Memory B cell (primary cell): ENCODE measurements around the gene ASPN.

Source experiments
- ATAC-seq: fragments of 150-1000 bp; cut with Tn5 transposase; 2 replicates; pipeline ENCODE4 v1.10.0; 2021; ENCODE audit warnings: low read depth, mild to moderate bottlenecking, moderate library complexity
- DNase-seq, 2 donors: peaks; one replicate each; pipeline ENCODE4 v3.0.0; 2022; ENCODE audit warnings: low spot score in 2 of 2
- H3K27ac Mint-ChIP-seq: one replicate; pipeline ENCODE4 v1.8.0; 2022; ENCODE audit warnings: mild to moderate bottlenecking, moderate library complexity, mixed read lengths
- H3K27me3 Mint-ChIP-seq: one replicate; pipeline ENCODE4 v1.8.0; 2022; ENCODE audit warnings: mixed read lengths
- H3K36me3 Mint-ChIP-seq: one replicate; pipeline ENCODE4 v1.8.0; 2022; ENCODE audit warnings: mild to moderate bottlenecking, mixed read lengths
- H3K4me1 Mint-ChIP-seq: one replicate; pipeline ENCODE4 v1.8.0; 2022; ENCODE audit warnings: mixed read lengths
- H3K4me3 Mint-ChIP-seq: one replicate; pipeline ENCODE4 v1.8.0; 2022; ENCODE audit warnings: mild to moderate bottlenecking, moderate library complexity, mixed read lengths
- H3K9me3 Mint-ChIP-seq: one replicate; pipeline ENCODE4 v1.8.0; 2022; ENCODE audit warnings: mixed read lengths

The ASPN gene

GRCh38 chr9:92494856-92495255 is 12.6 kb upstream of the ASPN start:
- Mint-ChIP-seq H3K4me1 (no peaks in the 10 kb centered on the region), H3K36me3 (no peaks in the 10 kb centered on the region), H3K4me3 (no peak overlapping the region), H3K9me3 (no peaks in the 10 kb centered on the region), H3K27me3 (no peaks in the 10 kb centered on the region), H3K27ac (no peak overlapping the region)
- no peak for ATAC-seq
- no peak for DNase-seq

- H3K27me3 Mint-ChIP-seq: no peaks in the 10 kb centered on the region
Measured at GRCh38 chr9:92493749-92494387, 11.6 kb upstream of the ASPN start.

GRCh38 chr9:92492781-92493401 is 10.6 kb upstream of the ASPN start:
- Mint-ChIP-seq H3K27me3 (no peaks in the 10 kb centered on the region), H3K27ac (no peak overlapping the region), H3K4me1 (no peaks in the 10 kb centered on the region), H3K36me3 (no peaks in the 10 kb centered on the region), H3K9me3 (no peaks in the 10 kb centered on the region), H3K4me3 (no peak overlapping the region)
- ATAC-seq (no peak), DNase-seq (no peak)

More at GRCh38 chr9:92493749-92494387, 11.6 kb upstream of the ASPN start:
- DNase-seq: no peak
- Mint-ChIP-seq H3K36me3 (no peaks in the 10 kb centered on the region), H3K9me3 (no peaks in the 10 kb centered on the region), H3K4me1 (no peaks in the 10 kb centered on the region), H3K27ac (no peak overlapping the region), H3K4me3 (no peak overlapping the region)
- ATAC-seq: no peak

- DNase-seq (no peak), ATAC-seq (no peak)
- Mint-ChIP-seq H3K4me3 (no peak overlapping the region), H3K27me3 (no peaks in the 10 kb centered on the region), H3K9me3 (no peaks in the 10 kb centered on the region), H3K4me1 (no peaks in the 10 kb centered on the region), H3K27ac (no peak overlapping the region), H3K36me3 (no peaks in the 10 kb centered on the region)
Measured at GRCh38 chr9:92488681-92489550, 6.6 kb upstream of the ASPN start.

- DNase-seq (no peak), ATAC-seq (no peak)
- Mint-ChIP-seq H3K27me3 (no peaks in the 10 kb centered on the region), H3K36me3 (no peaks in the 10 kb centered on the region), H3K4me1 (no peaks in the 10 kb centered on the region), H3K9me3 (no peaks in the 10 kb centered on the region), H3K4me3 (no peak overlapping the region), H3K27ac (no peak overlapping the region)
Measured at GRCh38 chr9:92486371-92486770, 4.1 kb upstream of the ASPN start.

GRCh38 chr9:92484563-92484962 is 2.3 kb upstream of the ASPN start:
- no peak overlapping the region for H3K4me3 Mint-ChIP-seq
- H3K27me3 Mint-ChIP-seq: no peaks in the 10 kb centered on the region
- no peak overlapping the region for H3K27ac Mint-ChIP-seq
- no peaks in the 10 kb centered on the region for H3K4me1 Mint-ChIP-seq
- H3K36me3 Mint-ChIP-seq: no peaks in the 10 kb centered on the region
- no peak for ATAC-seq
- DNase-seq: no peak
- no peaks in the 10 kb centered on the region for H3K9me3 Mint-ChIP-seq

- ATAC-seq (no peak), DNase-seq (no peak)
- no peaks in the 10 kb centered on the region for H3K4me1 Mint-ChIP-seq
- no peak overlapping the region for H3K27ac Mint-ChIP-seq
- no peaks in the 10 kb centered on the region for H3K27me3 Mint-ChIP-seq
- no peak overlapping the region for H3K4me3 Mint-ChIP-seq
- no peaks in the 10 kb centered on the region for H3K9me3 Mint-ChIP-seq
- H3K36me3 Mint-ChIP-seq: no peaks in the 10 kb centered on the region
Measured at GRCh38 chr9:92483627-92484545, 1.6 kb upstream of the ASPN start.

GRCh38 chr9:92482805-92483204 is 499 bp upstream of the ASPN start:
- no peaks in the 10 kb centered on the region for H3K9me3 Mint-ChIP-seq
- no peaks in the 10 kb centered on the region for H3K36me3 Mint-ChIP-seq
- DNase-seq (no peak), ATAC-seq (no peak)
- H3K27ac Mint-ChIP-seq: no peak overlapping the region
- no peaks in the 10 kb centered on the region for H3K27me3 Mint-ChIP-seq
- no peaks in the 10 kb centered on the region for H3K4me1 Mint-ChIP-seq
- H3K4me3 Mint-ChIP-seq: no peak overlapping the region

GRCh38 chr9:92480986-92481633 is 1.2 kb downstream of the ASPN start:
- no peaks in the 10 kb centered on the region for H3K36me3 Mint-ChIP-seq
- DNase-seq: no peak
- ATAC-seq: no peak

GRCh38 chr9:92480291-92480771 is 2.0 kb downstream of the ASPN start:
- H3K36me3 Mint-ChIP-seq: peaks cover 2% of the 10 kb centered on the region
- no peaks in the 10 kb centered on the region for H3K27me3 Mint-ChIP-seq
- ATAC-seq: no peak
- H3K9me3 Mint-ChIP-seq: no peaks in the 10 kb centered on the region
- no peak overlapping the region for H3K4me3 Mint-ChIP-seq
- no peaks in the 10 kb centered on the region for H3K4me1 Mint-ChIP-seq
- DNase-seq: no peak
- no peak overlapping the region for H3K27ac Mint-ChIP-seq

More at GRCh38 chr9:92480986-92481633, 1.2 kb downstream of the ASPN start:
- Mint-ChIP-seq H3K27ac (no peak overlapping the region), H3K9me3 (no peaks in the 10 kb centered on the region), H3K27me3 (no peaks in the 10 kb centered on the region), H3K4me3 (no peak overlapping the region), H3K4me1 (no peaks in the 10 kb centered on the region)

GRCh38 chr9:92479346-92479745 is 3.0 kb downstream of the ASPN start:
- Mint-ChIP-seq H3K27me3 (no peaks in the 10 kb centered on the region), H3K4me1 (no peaks in the 10 kb centered on the region), H3K4me3 (no peak overlapping the region), H3K27ac (no peak overlapping the region), H3K9me3 (no peaks in the 10 kb centered on the region), H3K36me3 (peaks cover 3% of the 10 kb centered on the region)
- DNase-seq: no peak
- no peak for ATAC-seq

GRCh38 chr9:92478783-92479182 is 3.5 kb downstream of the ASPN start:
- DNase-seq (no peak), ATAC-seq (no peak)
- Mint-ChIP-seq H3K4me3 (no peak overlapping the region), H3K36me3 (peaks cover 3% of the 10 kb centered on the region), H3K4me1 (no peaks in the 10 kb centered on the region), H3K27me3 (no peaks in the 10 kb centered on the region), H3K27ac (no peak overlapping the region), H3K9me3 (no peaks in the 10 kb centered on the region)

GRCh38 chr9:92476962-92477361 is 5.3 kb downstream of the ASPN start:
- Mint-ChIP-seq H3K27me3 (no peaks in the 10 kb centered on the region), H3K9me3 (no peaks in the 10 kb centered on the region), H3K4me1 (no peaks in the 10 kb centered on the region), H3K27ac (no peak overlapping the region), H3K4me3 (no peak overlapping the region), H3K36me3 (peaks cover 3% of the 10 kb centered on the region)
- no peak for DNase-seq
- ATAC-seq: no peak
